ENCODE results near the gene CXorf58. TPM values are rescaled to one million over a fixed set of nuclear protein-coding genes. Genes with fewer than 3 reads are reported as not detected.

CXorf58 gene, protein sequence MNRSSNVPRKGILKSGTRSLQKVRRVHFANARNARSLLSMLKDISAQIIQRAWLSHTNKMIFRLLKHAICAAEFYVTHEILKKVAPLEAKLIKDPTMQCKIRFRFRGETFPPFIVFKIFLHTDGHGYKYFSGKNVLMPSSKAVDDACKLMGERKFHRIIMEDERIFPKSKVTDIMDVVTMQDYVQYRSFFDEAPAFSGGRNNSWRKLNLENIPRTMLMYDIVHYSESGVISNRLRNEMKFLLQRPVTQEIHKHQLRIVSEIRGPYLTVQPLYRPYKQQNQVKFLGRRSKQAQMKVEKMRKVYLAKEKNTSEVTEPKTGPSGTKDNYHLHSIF
- total RNA-seq: not detected in 2 replicates

GRCh38 chrX:23907498-23908218 is at the start of gene CXorf58, which contains the start of gene APOO:
Gene CXorf58 (plus strand): TSS chrX:23908006. CDS start chrX:23910303, 2,297 bp downstream.
Gene APOO (minus strand): TSS chrX:23907938. CDS start chrX:23907702, 236 bp downstream.

Other genes starting within 250 kb of the CXorf58 start
- gene PRDX4, start 240.5 kb upstream of the CXorf58 start, total RNA-seq: 179 and 211 TPM in 2 replicates
- gene ACOT9, start 164.7 kb upstream of the CXorf58 start, total RNA-seq: 47.2 and 52.5 TPM in 2 replicates
- gene SAT1, start 124.8 kb upstream of the CXorf58 start, total RNA-seq: 819 and 1,194 TPM in 2 replicates
- gene APOO, start 68 bp upstream of the CXorf58 start, total RNA-seq: 19.7 and 20.5 TPM in 2 replicates
- 2.9 and 4.0 TPM in 2 replicates for gene KLHL15, start 119.2 kb downstream of the CXorf58 start, total RNA-seq
- 166 and 241 TPM in 2 replicates for gene EIF2S3, start 146.9 kb downstream of the CXorf58 start, total RNA-seq
- gene ZFX, start 241.7 kb downstream of the CXorf58 start, total RNA-seq: 23.1 and 49.7 TPM in 2 replicates